Measurements from ENCODE around the gene RELN. TPM values are rescaled to one million over a fixed set of nuclear protein-coding genes. Genes with fewer than 3 reads are reported as not detected.

Gene RELN
- total and polyA plus RNA-seq, 12 donors: 0.22 to 1.9 (median 0.93) TPM

DNA sequence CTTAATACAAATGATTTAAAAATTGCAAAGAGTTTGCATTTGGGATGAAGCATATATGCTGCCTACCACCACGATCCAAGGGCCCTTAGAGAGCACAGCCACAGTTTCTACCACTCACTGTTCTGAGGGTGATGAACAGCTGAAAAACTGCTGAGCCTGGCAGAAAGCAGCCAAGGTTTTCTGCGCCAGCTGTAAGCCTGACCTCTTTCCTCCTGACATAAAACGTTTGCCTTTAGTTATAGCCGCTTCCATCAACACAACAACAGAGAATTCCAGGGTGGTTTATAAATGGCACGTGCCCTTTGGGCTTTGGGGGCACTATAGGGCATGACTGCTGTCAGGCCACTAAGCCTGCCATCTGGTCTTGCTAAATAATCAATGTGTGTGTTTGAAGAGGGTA, 222.8 kb downstream of the RELN start:
- DNase-seq: no peak
- Histone ChIP-seq H3K4me1 (no peaks in the 10 kb centered on the region), H3K36me3 (no peaks in the 10 kb centered on the region), H3K27ac (no peak overlapping the region), H3K4me3 (no peak overlapping the region), H3K27me3 (no peaks in the 10 kb centered on the region), H3K9me3 (no peaks in the 10 kb centered on the region)
- TF ChIP-seq, protein P1, sequence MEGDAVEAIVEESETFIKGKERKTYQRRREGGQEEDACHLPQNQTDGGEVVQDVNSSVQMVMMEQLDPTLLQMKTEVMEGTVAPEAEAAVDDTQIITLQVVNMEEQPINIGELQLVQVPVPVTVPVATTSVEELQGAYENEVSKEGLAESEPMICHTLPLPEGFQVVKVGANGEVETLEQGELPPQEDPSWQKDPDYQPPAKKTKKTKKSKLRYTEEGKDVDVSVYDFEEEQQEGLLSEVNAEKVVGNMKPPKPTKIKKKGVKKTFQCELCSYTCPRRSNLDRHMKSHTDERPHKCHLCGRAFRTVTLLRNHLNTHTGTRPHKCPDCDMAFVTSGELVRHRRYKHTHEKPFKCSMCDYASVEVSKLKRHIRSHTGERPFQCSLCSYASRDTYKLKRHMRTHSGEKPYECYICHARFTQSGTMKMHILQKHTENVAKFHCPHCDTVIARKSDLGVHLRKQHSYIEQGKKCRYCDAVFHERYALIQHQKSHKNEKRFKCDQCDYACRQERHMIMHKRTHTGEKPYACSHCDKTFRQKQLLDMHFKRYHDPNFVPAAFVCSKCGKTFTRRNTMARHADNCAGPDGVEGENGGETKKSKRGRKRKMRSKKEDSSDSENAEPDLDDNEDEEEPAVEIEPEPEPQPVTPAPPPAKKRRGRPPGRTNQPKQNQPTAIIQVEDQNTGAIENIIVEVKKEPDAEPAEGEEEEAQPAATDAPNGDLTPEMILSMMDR (IDR thresholded peaks at IDR 0.05): no peak
- intact Hi-C loops (cut with DNase I): no loop called here
- 61 to 67% methylated on average over 5 of the region's 5 CpGs for WGBS, 2 donors
- no peak for ATAC-seq

DNA sequence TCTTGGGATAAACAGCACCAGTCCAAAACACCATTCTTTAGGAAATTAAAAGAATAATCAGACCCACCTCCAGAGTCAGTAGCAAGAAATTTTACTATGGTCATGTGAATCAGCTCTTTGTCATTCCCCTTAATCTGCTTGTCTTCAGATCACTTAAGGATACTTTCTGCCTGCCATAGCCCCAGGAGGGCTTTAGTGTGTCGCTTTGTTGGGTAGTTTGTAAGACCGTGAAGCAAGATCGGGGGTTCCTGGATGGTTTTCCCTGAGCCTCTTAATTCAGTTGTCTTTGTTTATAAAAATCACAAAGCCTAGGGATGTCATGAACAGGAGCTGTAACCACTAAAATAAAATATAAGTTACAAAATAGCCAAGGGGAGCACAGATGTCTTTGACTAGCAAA, 223.6 kb downstream of the RELN start:
- no peaks in the 10 kb centered on the region for H3K9me3 ChIP-seq
- no peaks in the 10 kb centered on the region for H3K27me3 ChIP-seq
- no peak overlapping the region for H3K4me3 ChIP-seq
- no peak for DNase-seq
- H3K27ac ChIP-seq: no peak overlapping the region
- 57 to 58% methylated on average over 3 of the region's 3 CpGs for WGBS, 2 donors
- ATAC-seq: no peak
- TF ChIP-seq, protein P1 (IDR thresholded peaks at IDR 0.05): no peak
- no peaks in the 10 kb centered on the region for H3K36me3 ChIP-seq
- intact Hi-C loops (cut with DNase I): no loop called here
- H3K4me1 ChIP-seq: no peaks in the 10 kb centered on the region

DNA sequence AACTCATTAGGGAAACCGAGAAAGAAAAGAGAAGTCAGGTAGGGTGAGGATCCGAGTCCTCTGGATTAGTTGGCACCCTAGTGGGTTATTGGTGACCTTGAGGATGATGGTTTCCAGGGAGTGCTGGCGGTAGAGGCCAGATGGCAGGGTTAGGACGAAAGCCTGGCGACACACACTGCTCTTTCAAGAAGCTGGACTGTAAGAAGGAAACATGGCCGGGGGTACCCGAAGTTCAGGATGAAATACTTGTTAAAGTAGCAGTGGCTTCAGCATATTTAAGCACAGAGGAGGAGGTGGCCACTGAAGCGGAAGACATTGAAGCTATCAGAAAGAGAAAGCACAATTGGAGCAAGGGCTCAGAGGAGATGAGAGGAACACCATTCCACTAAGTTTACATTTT, 224.6 kb downstream of the RELN start:
- WGBS, 2 donors: 85 to 91% methylated on average over 8 of the region's 8 CpGs
- ATAC-seq (no peak), DNase-seq (no peak)
- Histone ChIP-seq H3K4me1 (no peaks in the 10 kb centered on the region), H3K4me3 (no peak overlapping the region), H3K27me3 (no peaks in the 10 kb centered on the region), H3K36me3 (no peaks in the 10 kb centered on the region), H3K9me3 (no peaks in the 10 kb centered on the region), H3K27ac (no peak overlapping the region)
- TF ChIP-seq, protein P1 (IDR thresholded peaks at IDR 0.05): no peak
- intact Hi-C loops (cut with DNase I): no loop called here

DNA sequence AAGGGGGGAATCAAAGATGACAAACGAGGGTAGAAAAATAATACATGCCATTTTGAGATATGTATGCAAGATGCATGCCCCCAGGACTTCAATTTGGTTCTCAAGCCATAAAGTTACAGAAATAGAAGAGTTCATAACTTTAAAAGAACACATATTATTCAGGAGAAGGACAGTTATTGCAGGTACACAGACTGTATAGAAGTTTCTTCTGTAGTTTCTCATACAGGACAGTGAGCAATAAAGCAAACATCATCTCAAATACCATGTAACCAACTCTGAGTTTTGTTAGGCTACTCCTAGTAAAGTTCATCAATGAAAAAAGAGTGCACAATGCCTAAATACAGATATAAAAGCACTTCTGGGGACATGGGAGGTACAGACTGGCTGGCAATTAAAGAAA, 226.6 kb downstream of the RELN start:
- H3K9me3 ChIP-seq: no peaks in the 10 kb centered on the region
- DNase-seq: no peak
- 48 to 70% methylated on average over 1 of the region's 1 CpG for WGBS, 2 donors
- ATAC-seq: no peak
- no peak overlapping the region for H3K27ac ChIP-seq
- H3K27me3 ChIP-seq: no peaks in the 10 kb centered on the region
- no peaks in the 10 kb centered on the region for H3K4me1 ChIP-seq
- TF ChIP-seq, protein P1 (IDR thresholded peaks at IDR 0.05): no peak
- H3K36me3 ChIP-seq: no peaks in the 10 kb centered on the region
- intact Hi-C loops (cut with DNase I): no loop called here
- no peak overlapping the region for H3K4me3 ChIP-seq
